Mesendoderm (in vitro differentiated cells): ENCODE results near the gene EIF5A2.
"Not testable (repeated sequence)": the region's sequence is repeated elsewhere in the genome, so short reads cannot be mapped to it uniquely, and the experiment has no call there.

Source experiments
- DNase-seq: peaks from one replicate; pipeline ENCODE4 v3.0.0; 2013
- H2AK5ac ChIP-seq: 2 replicates; pipeline ENCODE4 v1.6.1; 2013; ENCODE audit warnings: low read length, inconsistent platforms
- H2BK120ac ChIP-seq: 2 replicates; pipeline ENCODE4 v1.6.1; 2013; ENCODE audit warnings: low read depth, mild to moderate bottlenecking, low read length, moderate library complexity, mixed read lengths
- H2BK15ac ChIP-seq: replicated peaks from 2 replicates; pipeline ENCODE4 v1.6.1; 2013; ENCODE audit warnings: low read depth, mild to moderate bottlenecking, moderate library complexity
- H2BK5ac ChIP-seq: 2 replicates; pipeline ENCODE4 v1.6.1; 2013; ENCODE audit warnings: low read length, inconsistent platforms
- H3K18ac ChIP-seq: 2 replicates; pipeline ENCODE4 v1.6.1; 2013; ENCODE audit warnings: mild to moderate bottlenecking, low read length, mixed read lengths
- H3K23ac ChIP-seq: one replicate; pipeline ENCODE4 v1.6.1; 2013; ENCODE audit warnings: low read length
- H3K27ac ChIP-seq: 2 replicates; pipeline ENCODE4 v1.5.1; 2013; ENCODE audit warnings: low read depth, mild to moderate bottlenecking, inconsistent platforms, low read length, moderate library complexity
- H3K27me3 ChIP-seq: 2 replicates; pipeline ENCODE4 v1.6.1; 2013; ENCODE audit warnings: low read length, control low read depth, mild to moderate bottlenecking, inconsistent platforms; ENCODE audit not compliant: insufficient read depth, poor library complexity
- H3K36me3 ChIP-seq: 2 replicates; pipeline ENCODE4 v1.6.1; 2013; ENCODE audit warnings: low read length, inconsistent platforms; ENCODE audit not compliant: control insufficient read depth, insufficient read depth
- H3K4ac ChIP-seq: one replicate; pipeline ENCODE4 v1.6.1; 2013; ENCODE audit warnings: low read depth, mild to moderate bottlenecking, low read length, moderate library complexity
- H3K4me1 ChIP-seq: 2 replicates; pipeline ENCODE4 v1.6.1; 2013; ENCODE audit warnings: low read depth, low read length, inconsistent platforms; ENCODE audit not compliant: control insufficient read depth
- H3K4me2 ChIP-seq: 2 replicates; pipeline ENCODE4 v1.6.1; 2013; ENCODE audit warnings: low read length
- H3K4me3 ChIP-seq: 2 replicates; pipeline ENCODE4 v1.5.1; 2013; ENCODE audit warnings: mild to moderate bottlenecking, low read length
- H3K56ac ChIP-seq: one replicate; pipeline ENCODE4 v1.6.1; 2013; ENCODE audit warnings: low read length
- H3K79me1 ChIP-seq: 2 replicates; pipeline ENCODE4 v1.6.1; 2013; ENCODE audit warnings: low read length, inconsistent platforms
- H3K79me2 ChIP-seq: 2 replicates; pipeline ENCODE4 v1.6.1; 2013; ENCODE audit warnings: mild to moderate bottlenecking, low read length; ENCODE audit not compliant: control insufficient read depth, insufficient read depth
- H3K9ac ChIP-seq: 2 replicates; pipeline ENCODE4 v1.6.1; 2013; ENCODE audit warnings: low read length, inconsistent platforms
- H4K5ac ChIP-seq: one replicate; pipeline ENCODE4 v1.6.1; 2013; ENCODE audit warnings: low read length
- H4K8ac ChIP-seq: one replicate; pipeline ENCODE4 v1.6.1; 2013; ENCODE audit warnings: low read depth, mild to moderate bottlenecking, control low read depth, low read length, moderate library complexity
- WGBS: extraction: QIAGEN DNeasy Blood & Tissue Kit; methylation state at CpG from one replicate; pipeline ENCODE4 v1.1.7; 2013; ENCODE audit warnings: low lambda C conversion rate, missing lambda C conversion rate; ENCODE audit not compliant: insufficient coverage; ENCODE audit errors: extremely low coverage; 5-methylcytosine and 5-hydroxymethylcytosine counted together

The EIF5A2 gene

GRCh38 chr3:170947018-170947769, 38.8 kb upstream of the EIF5A2 start:
- Histone ChIP-seq H4K8ac (no peak overlapping the region), H2BK120ac (no peak overlapping the region), H2AK5ac (no peak overlapping the region), H3K23ac (no peak overlapping the region), H3K56ac (no peak overlapping the region), H3K36me3 (no peaks in the 10 kb centered on the region), H3K4ac (no peak overlapping the region), H2BK15ac (no peak overlapping the region), H3K4me1 (no peaks in the 10 kb centered on the region), H3K4me3 (no peak overlapping the region), H3K9ac (no peak overlapping the region), H3K27me3 (no peaks in the 10 kb centered on the region), H2BK5ac (no peak overlapping the region), H4K5ac (no peak overlapping the region), H3K79me2 (no peaks in the 10 kb centered on the region), H3K79me1 (no peaks in the 10 kb centered on the region), H3K4me2 (no peak overlapping the region), H3K27ac (no peak overlapping the region), H3K18ac (no peak overlapping the region)
- no CpG with 5 or more reads among the region's 25 CpGs for WGBS
- peak; percentile 11 for DNase-seq

DNA sequence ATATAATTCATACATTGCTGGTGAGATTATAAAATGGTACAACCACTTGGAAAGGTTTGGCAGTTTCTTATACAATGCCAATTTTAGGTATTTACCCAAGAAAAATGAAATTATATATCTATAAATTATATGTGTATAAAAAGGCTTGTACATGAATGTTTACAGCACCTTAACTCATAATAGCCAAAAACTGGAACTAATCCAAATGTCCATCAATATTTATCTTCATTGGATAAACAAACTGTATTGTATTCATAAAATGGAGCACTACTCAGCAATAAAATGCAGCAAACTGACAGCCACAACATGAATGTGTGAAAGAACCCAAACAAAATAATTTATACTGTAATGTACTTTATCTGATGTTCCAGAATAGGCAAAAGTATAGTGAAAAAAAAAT, 33.6 kb upstream of the EIF5A2 start:
- no peak overlapping the region for H3K56ac ChIP-seq
- H3K4ac ChIP-seq = no peak overlapping the region
- no peak overlapping the region for H2BK15ac ChIP-seq
- no peak for DNase-seq
- no peak overlapping the region for H2BK5ac ChIP-seq
- H3K23ac ChIP-seq = no peak overlapping the region
- H3K36me3 ChIP-seq = no peaks in the 10 kb centered on the region
- H3K9ac ChIP-seq = no peak overlapping the region
- no peak overlapping the region for H3K27ac ChIP-seq
- no peak overlapping the region for H3K4me2 ChIP-seq
- H3K27me3 ChIP-seq = no peaks in the 10 kb centered on the region
- H3K4me1 ChIP-seq = no peaks in the 10 kb centered on the region
- no peak overlapping the region for H4K5ac ChIP-seq
- H3K79me2 ChIP-seq = no peaks in the 10 kb centered on the region
- H2AK5ac ChIP-seq = no peak overlapping the region
- H3K18ac ChIP-seq = no peak overlapping the region
- H3K79me1 ChIP-seq = no peaks in the 10 kb centered on the region
- no peak overlapping the region for H2BK120ac ChIP-seq
- H4K8ac ChIP-seq = no peak overlapping the region
- no peak overlapping the region for H3K4me3 ChIP-seq

- H3K36me3 ChIP-seq = no peaks in the 10 kb centered on the region
- no peak overlapping the region for H3K23ac ChIP-seq
- no peak overlapping the region for H3K4me3 ChIP-seq
- H3K27me3 ChIP-seq = no peaks in the 10 kb centered on the region
- no peak overlapping the region for H4K5ac ChIP-seq
- H3K18ac ChIP-seq = no peak overlapping the region
- no peaks in the 10 kb centered on the region for H3K79me1 ChIP-seq
- H3K4me2 ChIP-seq = no peak overlapping the region
- H3K56ac ChIP-seq = no peak overlapping the region
- H2AK5ac ChIP-seq = no peak overlapping the region
- no peak overlapping the region for H2BK5ac ChIP-seq
- H4K8ac ChIP-seq = no peak overlapping the region
- no peaks in the 10 kb centered on the region for H3K4me1 ChIP-seq
- no CpG with 5 or more reads among the region's 1 CpG for WGBS
- H3K27ac ChIP-seq = no peak overlapping the region
- no peak overlapping the region for H3K9ac ChIP-seq
- no peak for DNase-seq
- no peak overlapping the region for H2BK15ac ChIP-seq
- no peak overlapping the region for H3K4ac ChIP-seq
- H2BK120ac ChIP-seq = no peak overlapping the region
- H3K79me2 ChIP-seq = no peaks in the 10 kb centered on the region
Observed at GRCh38 chr3:170941551-170941950, 33.1 kb upstream of the EIF5A2 start.

DNA sequence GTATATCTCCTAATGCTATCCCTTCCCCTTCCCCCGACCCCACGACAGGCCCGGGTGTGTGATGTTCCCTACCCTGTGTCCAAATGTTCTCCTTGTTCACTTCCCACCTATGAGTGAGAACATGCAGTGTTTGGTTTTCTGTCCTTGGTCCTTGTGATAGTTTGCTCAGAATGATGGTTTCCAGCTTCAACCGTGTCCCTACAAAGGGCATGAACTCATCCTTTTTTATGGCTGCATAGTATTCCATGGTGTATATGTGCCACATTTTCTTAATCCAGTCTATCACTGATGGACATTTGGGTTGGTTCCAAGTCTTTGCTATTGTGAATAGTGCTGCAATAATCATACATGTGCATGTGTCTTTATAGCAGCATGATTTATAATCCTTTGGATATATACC, 24.6 kb upstream of the EIF5A2 start:
- H3K4me1 ChIP-seq, H3K79me2 ChIP-seq, H3K4me3 ChIP-seq, H3K4me2 ChIP-seq, H3K23ac ChIP-seq, H4K5ac ChIP-seq, H4K8ac ChIP-seq, H3K9ac ChIP-seq, H3K4ac ChIP-seq, H2BK120ac ChIP-seq, H2BK15ac ChIP-seq, DNase-seq, H3K27me3 ChIP-seq, H2AK5ac ChIP-seq, H3K56ac ChIP-seq, H3K18ac ChIP-seq, H2BK5ac ChIP-seq, H3K36me3 ChIP-seq, H3K79me1 ChIP-seq, H3K27ac ChIP-seq: not testable (repeated sequence)
- no CpG with 5 or more reads among the region's 4 CpGs for WGBS

DNA sequence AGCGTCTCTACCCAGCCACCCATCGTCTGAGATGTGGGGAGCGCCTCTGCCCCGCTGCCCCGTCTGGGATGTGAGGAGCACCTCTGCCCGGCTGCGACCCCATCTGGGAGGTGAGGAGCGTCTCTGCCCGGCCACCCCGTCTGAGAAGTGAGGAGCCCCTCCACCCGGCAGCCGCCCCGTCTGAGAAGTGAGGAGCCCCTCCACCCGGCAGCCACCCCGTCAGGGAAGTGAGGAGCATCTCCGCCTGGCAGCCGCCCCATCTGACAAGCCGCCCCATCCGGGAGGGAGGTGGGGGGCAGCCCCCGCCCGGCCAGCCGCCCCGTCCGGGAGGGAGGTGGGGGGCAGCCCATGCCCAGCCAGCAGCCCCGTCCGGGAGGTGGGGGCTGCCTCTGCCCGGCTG, 15.1 kb upstream of the EIF5A2 start:
- H3K4me3 ChIP-seq, H3K4me1 ChIP-seq, DNase-seq, H3K79me1 ChIP-seq, H3K56ac ChIP-seq, H3K79me2 ChIP-seq, H2BK5ac ChIP-seq, H3K27ac ChIP-seq, H2BK15ac ChIP-seq, H4K5ac ChIP-seq, H3K36me3 ChIP-seq, H3K4ac ChIP-seq, H3K18ac ChIP-seq, H2AK5ac ChIP-seq, H4K8ac ChIP-seq, H3K9ac ChIP-seq, H3K4me2 ChIP-seq, H3K27me3 ChIP-seq, H2BK120ac ChIP-seq, H3K23ac ChIP-seq: not testable (repeated sequence)
- WGBS = no CpG with 5 or more reads among the region's 27 CpGs

- DNase-seq = peak; percentile 27
- Histone ChIP-seq H3K56ac (no peak overlapping the region), H2BK15ac (no peak overlapping the region), H3K4me3 (no peak overlapping the region), H3K79me1 (no peaks in the 10 kb centered on the region), H3K27ac (no peak overlapping the region), H3K36me3 (no peaks in the 10 kb centered on the region), H2BK120ac (no peak overlapping the region), H3K4me2 (no peak overlapping the region), H4K5ac (no peak overlapping the region), H3K23ac (no peak overlapping the region), H3K27me3 (no peaks in the 10 kb centered on the region), H3K18ac (no peak overlapping the region), H3K9ac (no peak overlapping the region), H2AK5ac (no peak overlapping the region), H3K4me1 (no peaks in the 10 kb centered on the region), H2BK5ac (no peak overlapping the region), H3K4ac (no peak overlapping the region), H4K8ac (no peak overlapping the region), H3K79me2 (no peaks in the 10 kb centered on the region)
- WGBS = no CpG with 5 or more reads among the region's 4 CpGs
Observed at GRCh38 chr3:170918715-170919114, 10.3 kb upstream of the EIF5A2 start.
